SK-N-SH treated with all-trans-retinoic acid at 6 μM for 48 hours (cell line): ENCODE results near the gene HIVEP2.

ENCODE experiments used
- ATAC-seq: fragments of 200-7000 bp; cut with Tn5 transposase; 3 replicates; pipeline ENCODE4 v1.9.1; 2020; ENCODE audit warnings: mild to moderate bottlenecking, moderate library complexity
- ARNTL ChIP-seq: fragments of 450-650 bp; formaldehyde crosslinking; IDR thresholded peaks from 2 replicates; pipeline ENCODE4 v1.5.0; 2020; ENCODE audit warnings: low read depth, mild to moderate bottlenecking, moderate library complexity, borderline replicate concordance
- BACH2 ChIP-seq: fragments of 250-450 bp; sonication (Bioruptor Pico); IDR thresholded peaks from 2 replicates; pipeline ENCODE4 v1.9.0; 2021; ENCODE audit warnings: mild to moderate bottlenecking, borderline replicate concordance
- CSDC2 ChIP-seq: fragments of 250-450 bp; sonication (Bioruptor Pico); IDR thresholded peaks from 2 replicates; pipeline ENCODE4 v1.5.0; 2020; ENCODE audit warnings: mild to moderate bottlenecking, moderate library complexity
- GLIS3 ChIP-seq: fragments of 250-450 bp; sonication (Bioruptor Pico); IDR thresholded peaks from 2 replicates; pipeline ENCODE4 v1.5.0; 2020; ENCODE audit warnings: mild to moderate bottlenecking, moderate library complexity
- ISL1 ChIP-seq: fragments of 250-450 bp; sonication (Bioruptor Pico); IDR thresholded peaks from 2 replicates; pipeline ENCODE4 v2.1.2; 2022; ENCODE audit warnings: mild to moderate bottlenecking, moderate library complexity
- OSR1 ChIP-seq: fragments of 250-450 bp; sonication (Bioruptor Pico); IDR thresholded peaks from 2 replicates; pipeline ENCODE4 v1.8.0; 2022; ENCODE audit warnings: moderate library complexity, mild to moderate bottlenecking, inconsistent platforms
- PPARA ChIP-seq: fragments of 250-450 bp; sonication (Bioruptor Pico); IDR thresholded peaks from 2 replicates; pipeline ENCODE4 v1.5.0; 2020; ENCODE audit warnings: mild to moderate bottlenecking, borderline replicate concordance
- RARB ChIP-seq: fragments of 250-450 bp; sonication (Bioruptor Pico); IDR thresholded peaks from 2 replicates; pipeline ENCODE4 v1.8.0; 2021; ENCODE audit warnings: mild to moderate bottlenecking, moderate library complexity
- SNAI2 ChIP-seq: fragments of 250-450 bp; sonication (Bioruptor Pico); IDR thresholded peaks from 2 replicates; pipeline ENCODE4 v1.5.0; 2020; ENCODE audit warnings: mild to moderate bottlenecking, moderate library complexity
- TCF4 ChIP-seq: fragments of 250-450 bp; sonication (Bioruptor Pico); IDR thresholded peaks from 2 replicates; pipeline ENCODE4 v1.8.0; 2021; ENCODE audit warnings: mild to moderate bottlenecking, moderate library complexity, borderline replicate concordance
- TOX ChIP-seq: fragments of 250-450 bp; sonication (Bioruptor Pico); IDR thresholded peaks from 2 replicates; pipeline ENCODE4 v1.8.0; 2021; ENCODE audit warnings: mild to moderate bottlenecking, moderate library complexity, borderline replicate concordance
- ZFP3 ChIP-seq: fragments of 250-450 bp; sonication (Bioruptor Pico); IDR thresholded peaks from 2 replicates; pipeline ENCODE4 v1.5.0; 2020; ENCODE audit warnings: mild to moderate bottlenecking, moderate library complexity
- ZFP30 ChIP-seq: fragments of 450-650 bp; formaldehyde crosslinking; IDR thresholded peaks from 2 replicates; pipeline ENCODE4 v1.5.0; 2022; ENCODE audit warnings: mild to moderate bottlenecking, moderate library complexity
- ZNF565 ChIP-seq: fragments of 450-650 bp; formaldehyde crosslinking; conservative IDR thresholded peaks from 2 replicates; pipeline ENCODE4 v1.5.0; 2020; ENCODE audit warnings: low read depth, mild to moderate bottlenecking, moderate library complexity
- ZNF70 ChIP-seq: fragments of 450-650 bp; formaldehyde crosslinking; IDR thresholded peaks from 2 replicates; pipeline ENCODE4 v1.5.0; 2020; ENCODE audit warnings: mild to moderate bottlenecking, moderate library complexity
- TF ChIP-seq, protein P1 (sequence below): fragments of 250-450 bp; sonication (Bioruptor Pico); IDR thresholded peaks from 2 replicates; pipeline ENCODE4 v1.8.0; 2021; ENCODE audit warnings: low read depth, mild to moderate bottlenecking, moderate library complexity, borderline replicate concordance
- TF ChIP-seq, protein P2 (sequence below): fragments of 250-450 bp; sonication (Bioruptor Pico); IDR thresholded peaks from 2 replicates; pipeline ENCODE4 v1.5.1; 2021; ENCODE audit warnings: mild to moderate bottlenecking, moderate library complexity
- TF ChIP-seq, protein P3 (sequence below): fragments of 250-450 bp; sonication (Bioruptor Pico); IDR thresholded peaks from 2 replicates; pipeline ENCODE4 v1.5.0; 2020; ENCODE audit warnings: mild to moderate bottlenecking, moderate library complexity
- TF ChIP-seq, protein P4 (sequence below): fragments of 250-450 bp; sonication (Bioruptor Pico); IDR thresholded peaks from 2 replicates; pipeline ENCODE4 v1.5.1; 2020; ENCODE audit warnings: low read depth, mild to moderate bottlenecking, moderate library complexity

Gene HIVEP2

DNA sequence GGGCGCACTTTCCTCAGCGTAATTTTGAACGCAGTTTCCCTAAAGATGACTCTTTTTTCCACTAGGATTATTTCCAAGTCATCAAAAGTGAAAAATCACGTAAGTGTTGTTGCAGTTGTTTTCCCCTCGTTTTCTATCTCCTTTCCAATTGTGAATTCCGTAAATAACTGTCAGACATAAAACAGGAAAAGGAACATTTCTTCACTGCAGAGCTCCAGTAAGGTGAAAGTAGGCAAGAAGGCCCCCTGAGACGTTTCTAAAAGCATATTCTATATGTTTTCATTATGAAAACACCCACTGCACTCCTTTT is 17.8 kb downstream of the HIVEP2 start:
- ATAC-seq: peak; percentile 21; the same call in 2 of the 3 replicates
- TF ChIP-seq, protein P1, sequence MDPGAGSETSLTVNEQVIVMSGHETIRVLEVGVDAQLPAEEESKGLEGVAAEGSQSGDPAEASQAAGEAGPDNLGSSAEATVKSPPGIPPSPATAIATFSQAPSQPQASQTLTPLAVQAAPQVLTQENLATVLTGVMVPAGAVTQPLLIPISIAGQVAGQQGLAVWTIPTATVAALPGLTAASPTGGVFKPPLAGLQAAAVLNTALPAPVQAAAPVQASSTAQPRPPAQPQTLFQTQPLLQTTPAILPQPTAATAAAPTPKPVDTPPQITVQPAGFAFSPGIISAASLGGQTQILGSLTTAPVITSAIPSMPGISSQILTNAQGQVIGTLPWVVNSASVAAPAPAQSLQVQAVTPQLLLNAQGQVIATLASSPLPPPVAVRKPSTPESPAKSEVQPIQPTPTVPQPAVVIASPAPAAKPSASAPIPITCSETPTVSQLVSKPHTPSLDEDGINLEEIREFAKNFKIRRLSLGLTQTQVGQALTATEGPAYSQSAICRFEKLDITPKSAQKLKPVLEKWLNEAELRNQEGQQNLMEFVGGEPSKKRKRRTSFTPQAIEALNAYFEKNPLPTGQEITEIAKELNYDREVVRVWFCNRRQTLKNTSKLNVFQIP: no peak
- TF ChIP-seq ZFP3 (CRISPR knock-in tag) (no peak), ZNF565 (CRISPR knock-in tag) (no peak), TCF4 (CRISPR knock-in tag) (no peak)

DNA sequence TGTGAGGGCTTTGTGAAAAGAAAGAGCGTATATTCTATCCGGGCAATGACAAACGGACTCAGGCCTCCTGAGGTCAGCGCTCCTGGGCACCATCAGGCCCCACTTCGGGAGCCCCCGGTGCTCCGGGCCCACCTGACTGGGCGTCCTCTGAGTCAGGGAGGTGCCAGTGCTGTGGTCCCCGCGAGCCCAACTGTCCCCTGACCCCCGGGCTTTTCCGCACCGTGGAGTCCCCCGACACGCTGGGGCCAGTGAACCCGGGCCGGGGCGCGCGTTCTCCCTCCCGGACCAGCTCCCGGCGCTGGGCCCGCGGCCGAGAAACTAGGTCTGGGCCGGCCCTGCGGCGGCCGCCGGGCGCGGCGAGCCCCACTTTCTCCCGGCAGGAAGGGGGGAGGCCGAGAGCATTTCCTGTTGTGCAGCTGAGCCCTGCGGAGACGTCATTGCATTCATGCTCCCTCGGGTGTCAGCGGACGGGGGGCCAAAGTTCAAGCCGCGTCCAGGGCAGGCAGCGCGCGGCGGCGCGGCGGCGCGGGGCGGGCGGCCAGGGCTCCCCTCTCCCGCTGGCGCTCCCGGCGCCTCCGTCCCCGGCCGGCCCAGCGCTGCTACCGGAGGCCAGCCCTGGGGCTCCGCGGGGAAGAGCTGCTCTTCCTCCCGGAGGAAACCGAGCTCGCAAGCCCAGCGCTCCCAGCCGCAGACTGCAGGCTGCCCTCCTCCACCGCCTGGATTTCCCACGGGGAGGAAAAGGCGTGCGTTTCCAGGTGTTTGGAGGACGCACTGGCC is 18.3 kb downstream of the HIVEP2 start:
- 0 out of 2 replicates have a peak, but pooled peaks have one; percentile 47 for TF ChIP-seq CSDC2 (CRISPR knock-in tag)
- no peak for TF ChIP-seq ZFP30 (CRISPR knock-in tag)
- TF ChIP-seq ARNTL (CRISPR knock-in tag): no peak
- 0 out of 2 replicates have a peak, but pooled peaks have one; percentile 37 for TF ChIP-seq GLIS3 (CRISPR knock-in tag)
- TF ChIP-seq, protein P2, sequence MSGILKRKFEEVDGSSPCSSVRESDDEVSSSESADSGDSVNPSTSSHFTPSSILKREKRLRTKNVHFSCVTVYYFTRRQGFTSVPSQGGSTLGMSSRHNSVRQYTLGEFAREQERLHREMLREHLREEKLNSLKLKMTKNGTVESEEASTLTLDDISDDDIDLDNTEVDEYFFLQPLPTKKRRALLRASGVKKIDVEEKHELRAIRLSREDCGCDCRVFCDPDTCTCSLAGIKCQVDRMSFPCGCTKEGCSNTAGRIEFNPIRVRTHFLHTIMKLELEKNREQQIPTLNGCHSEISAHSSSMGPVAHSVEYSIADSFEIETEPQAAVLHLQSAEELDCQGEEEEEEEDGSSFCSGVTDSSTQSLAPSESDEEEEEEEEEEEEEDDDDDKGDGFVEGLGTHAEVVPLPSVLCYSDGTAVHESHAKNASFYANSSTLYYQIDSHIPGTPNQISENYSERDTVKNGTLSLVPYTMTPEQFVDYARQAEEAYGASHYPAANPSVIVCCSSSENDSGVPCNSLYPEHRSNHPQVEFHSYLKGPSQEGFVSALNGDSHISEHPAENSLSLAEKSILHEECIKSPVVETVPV (CRISPR knock-in tag): no peak
- TF ChIP-seq ZFP3 (CRISPR knock-in tag): no peak
- no peak for TF ChIP-seq BACH2 (CRISPR knock-in tag)
- peak; percentile 29; the same call in 1 of the 2 replicates for TF ChIP-seq SNAI2 (CRISPR knock-in tag)
- TF ChIP-seq, protein P3, sequence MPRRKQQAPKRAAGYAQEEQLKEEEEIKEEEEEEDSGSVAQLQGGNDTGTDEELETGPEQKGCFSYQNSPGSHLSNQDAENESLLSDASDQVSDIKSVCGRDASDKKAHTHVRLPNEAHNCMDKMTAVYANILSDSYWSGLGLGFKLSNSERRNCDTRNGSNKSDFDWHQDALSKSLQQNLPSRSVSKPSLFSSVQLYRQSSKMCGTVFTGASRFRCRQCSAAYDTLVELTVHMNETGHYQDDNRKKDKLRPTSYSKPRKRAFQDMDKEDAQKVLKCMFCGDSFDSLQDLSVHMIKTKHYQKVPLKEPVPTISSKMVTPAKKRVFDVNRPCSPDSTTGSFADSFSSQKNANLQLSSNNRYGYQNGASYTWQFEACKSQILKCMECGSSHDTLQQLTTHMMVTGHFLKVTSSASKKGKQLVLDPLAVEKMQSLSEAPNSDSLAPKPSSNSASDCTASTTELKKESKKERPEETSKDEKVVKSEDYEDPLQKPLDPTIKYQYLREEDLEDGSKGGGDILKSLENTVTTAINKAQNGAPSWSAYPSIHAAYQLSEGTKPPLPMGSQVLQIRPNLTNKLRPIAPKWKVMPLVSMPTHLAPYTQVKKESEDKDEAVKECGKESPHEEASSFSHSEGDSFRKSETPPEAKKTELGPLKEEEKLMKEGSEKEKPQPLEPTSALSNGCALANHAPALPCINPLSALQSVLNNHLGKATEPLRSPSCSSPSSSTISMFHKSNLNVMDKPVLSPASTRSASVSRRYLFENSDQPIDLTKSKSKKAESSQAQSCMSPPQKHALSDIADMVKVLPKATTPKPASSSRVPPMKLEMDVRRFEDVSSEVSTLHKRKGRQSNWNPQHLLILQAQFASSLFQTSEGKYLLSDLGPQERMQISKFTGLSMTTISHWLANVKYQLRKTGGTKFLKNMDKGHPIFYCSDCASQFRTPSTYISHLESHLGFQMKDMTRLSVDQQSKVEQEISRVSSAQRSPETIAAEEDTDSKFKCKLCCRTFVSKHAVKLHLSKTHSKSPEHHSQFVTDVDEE: no peak
- TF ChIP-seq ISL1 (CRISPR knock-in tag): no peak
- TF ChIP-seq ZNF70 (CRISPR knock-in tag): no peak
- TF ChIP-seq, protein P4, sequence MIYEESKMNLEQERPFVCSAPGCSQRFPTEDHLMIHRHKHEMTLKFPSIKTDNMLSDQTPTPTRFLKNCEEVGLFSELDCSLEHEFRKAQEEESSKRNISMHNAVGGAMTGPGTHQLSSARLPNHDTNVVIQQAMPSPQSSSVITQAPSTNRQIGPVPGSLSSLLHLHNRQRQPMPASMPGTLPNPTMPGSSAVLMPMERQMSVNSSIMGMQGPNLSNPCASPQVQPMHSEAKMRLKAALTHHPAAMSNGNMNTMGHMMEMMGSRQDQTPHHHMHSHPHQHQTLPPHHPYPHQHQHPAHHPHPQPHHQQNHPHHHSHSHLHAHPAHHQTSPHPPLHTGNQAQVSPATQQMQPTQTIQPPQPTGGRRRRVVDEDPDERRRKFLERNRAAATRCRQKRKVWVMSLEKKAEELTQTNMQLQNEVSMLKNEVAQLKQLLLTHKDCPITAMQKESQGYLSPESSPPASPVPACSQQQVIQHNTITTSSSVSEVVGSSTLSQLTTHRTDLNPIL: no peak
- peak; percentile 82 for ATAC-seq

DNA sequence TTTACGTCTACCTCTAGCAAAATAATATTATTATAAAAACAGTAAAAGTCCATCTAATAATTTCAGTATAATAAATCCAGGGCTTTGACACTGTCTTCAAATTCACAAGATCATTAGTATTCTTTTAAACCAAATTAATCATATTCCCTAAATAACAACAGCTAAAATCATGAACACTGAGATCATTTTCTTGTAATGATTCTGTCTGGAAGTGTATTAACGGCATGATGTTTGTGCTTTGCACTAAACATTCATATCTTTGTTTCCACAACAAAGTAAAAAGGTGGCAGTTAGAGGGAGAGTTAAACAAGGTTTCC is 18.8 kb downstream of the HIVEP2 start:
- no peak for TF ChIP-seq ZFP30 (CRISPR knock-in tag)
- no peak for TF ChIP-seq PPARA
- TF ChIP-seq, protein P1: no peak
- no peak for TF ChIP-seq BACH2 (CRISPR knock-in tag)
- TF ChIP-seq CSDC2 (CRISPR knock-in tag): no peak
- no peak for TF ChIP-seq ZNF70 (CRISPR knock-in tag)
- TF ChIP-seq TOX: no peak
- TF ChIP-seq, protein P3: no peak
- TF ChIP-seq, protein P4: no peak
- TF ChIP-seq ARNTL (CRISPR knock-in tag): no peak
- no peak for TF ChIP-seq OSR1 (CRISPR knock-in tag)
- TF ChIP-seq TCF4 (CRISPR knock-in tag): no peak
- no peak for TF ChIP-seq RARB (CRISPR knock-in tag)
- ATAC-seq: no peak
